CD14-positive monocyte (primary cell): ENCODE measurements around the gene CST4. TPM values are rescaled to one million over a fixed set of nuclear protein-coding genes. Genes with fewer than 3 reads are reported as not detected.
"Not testable (repeated sequence)": the region's sequence is repeated elsewhere in the genome, so short reads cannot be mapped to it uniquely, and the experiment has no call there.

Experiments used
- DNase-seq, 3 donors: peaks; one replicate each; pipeline ENCODE4 v3.0.0-alpha.2; 2011 to 2022
- H2AFZ ChIP-seq: 2 replicates; pipeline ENCODE4 v1.6.0; 2012; ENCODE audit warnings: mild to moderate bottlenecking, low read depth, low read length, inconsistent platforms; ENCODE audit not compliant: insufficient read depth, poor library complexity, severe bottlenecking
- H3K27ac ChIP-seq, 2 donors: 1 replicate in 1 of 2; 2 replicates in 1 of 2; pipeline ENCODE4 v1.5.1; 2012 to 2013; ENCODE audit warnings: low read length in 2 of 2, control low read depth in 1 of 2, inconsistent platforms in 1 of 2, low read depth in 1 of 2, mild to moderate bottlenecking in 1 of 2
- H3K27me3 ChIP-seq, 2 donors: one replicate each; pipeline versions ENCODE4 v1.6.0 to v1.6.1; 2011 to 2013; ENCODE audit warnings: low read length in 2 of 2; ENCODE audit not compliant: control insufficient read depth in 2 of 2, insufficient read depth in 2 of 2
- H3K36me3 ChIP-seq, 2 donors: replicated peaks in 1 of 2; 1 replicate in 1 of 2; 2 replicates in 1 of 2; pipeline versions ENCODE4 v1.5.1 to v1.6.1; 2012 to 2013; ENCODE audit warnings: low read length in 2 of 2, control low read depth in 1 of 2, inconsistent platforms in 1 of 2, mild to moderate bottlenecking in 1 of 2; ENCODE audit not compliant: insufficient read depth in 2 of 2, control insufficient read depth in 1 of 2
- H3K4me1 ChIP-seq, 2 donors: 1 replicate in 1 of 2; 2 replicates in 1 of 2; pipeline versions ENCODE4 v1.5.1 to v1.6.1; 2012 to 2013; ENCODE audit warnings: low read length in 2 of 2, control low read depth in 1 of 2, inconsistent platforms in 1 of 2, mild to moderate bottlenecking in 1 of 2, moderate library complexity in 1 of 2; ENCODE audit not compliant: insufficient read depth in 2 of 2, control insufficient read depth in 1 of 2
- H3K4me2 ChIP-seq: replicated peaks from 2 replicates; pipeline ENCODE3; 2012; ENCODE audit warnings: low read length, moderate library complexity, mild to moderate bottlenecking; ENCODE audit not compliant: poor library complexity, severe bottlenecking; ENCODE audit errors: extremely low read depth
- H3K4me3 ChIP-seq, 3 experiments: fragments of 200-600 bp in 1 of 3; sonication (generic) in 1 of 3; replicated peaks in 1 of 3; 1 replicate in 2 of 3; 2 replicates in 1 of 3; pipeline ENCODE4 v1.5.1; 2011 to 2013; ENCODE audit warnings: low read length in 3 of 3, mild to moderate bottlenecking in 3 of 3, control low read depth in 2 of 3, low read depth in 2 of 3, inconsistent platforms in 1 of 3, moderate library complexity in 1 of 3
- H3K79me2 ChIP-seq: 2 replicates; pipeline ENCODE4 v1.6.0; 2012; ENCODE audit warnings: mild to moderate bottlenecking, control low read depth, inconsistent platforms, low read length, moderate library complexity; ENCODE audit not compliant: insufficient read depth
- H3K9ac ChIP-seq: 2 replicates; pipeline ENCODE4 v1.6.0; 2017; ENCODE audit warnings: low read length, mild to moderate bottlenecking; ENCODE audit not compliant: insufficient read depth, poor library complexity, severe bottlenecking
- H3K9me3 ChIP-seq, 2 donors: replicated peaks in 1 of 2; 1 replicate in 1 of 2; 2 replicates in 1 of 2; pipeline versions ENCODE4 v1.5.1 to v1.6.1; 2012 to 2013; ENCODE audit warnings: low read length in 2 of 2, control low read depth in 1 of 2; ENCODE audit not compliant: control insufficient read depth in 1 of 2, insufficient read depth in 1 of 2
- H4K20me1 ChIP-seq: 2 replicates; pipeline ENCODE4 v1.6.0; 2012; ENCODE audit warnings: mild to moderate bottlenecking, low read length, control low read depth, moderate library complexity; ENCODE audit not compliant: insufficient read depth
- H3K27ac Mint-ChIP-seq, 7 donors: one replicate each; pipeline ENCODE4 v1.8.0; 2020; ENCODE audit warnings: mild to moderate bottlenecking in 7 of 7, mixed read lengths in 7 of 7, moderate library complexity in 6 of 7, inconsistent platforms in 2 of 7
- H3K27me3 Mint-ChIP-seq, 3 donors: one replicate each; pipeline ENCODE4 v1.8.0; 2021 to 2022; ENCODE audit warnings: low read depth in 3 of 3, mild to moderate bottlenecking in 3 of 3, mixed read lengths in 3 of 3, moderate library complexity in 3 of 3, inconsistent platforms in 1 of 3
- H3K36me3 Mint-ChIP-seq, 2 donors: one replicate each; pipeline ENCODE4 v1.8.0; 2020; ENCODE audit warnings: mixed read lengths in 2 of 2, inconsistent platforms in 1 of 2, mild to moderate bottlenecking in 1 of 2
- H3K4me1 Mint-ChIP-seq: one replicate; pipeline ENCODE4 v1.8.0; 2020; ENCODE audit warnings: mild to moderate bottlenecking, mixed read lengths
- H3K4me3 Mint-ChIP-seq, 2 donors: one replicate each; pipeline ENCODE4 v1.8.0; 2020; ENCODE audit warnings: mild to moderate bottlenecking in 2 of 2, mixed read lengths in 2 of 2, moderate library complexity in 1 of 2
- H3K9me3 Mint-ChIP-seq, 7 donors: one replicate each; pipeline ENCODE4 v1.8.0; 2020 to 2022; ENCODE audit warnings: mixed read lengths in 7 of 7, mild to moderate bottlenecking in 6 of 7, moderate library complexity in 6 of 7, inconsistent platforms in 2 of 7
- WGBS: methylation state at CpG from one replicate; pipeline ENCODE4 v1.1.5; 2013; ENCODE audit warnings: missing lambda C conversion rate; ENCODE audit not compliant: insufficient coverage; 5-methylcytosine and 5-hydroxymethylcytosine counted together
- intact Hi-C, 2 donors: fragments of 100-400 bp; cut with micrococcal nuclease; formaldehyde crosslinking; loops; one replicate each; pipeline versions ENCODE4 v1.15.0 to v1.15.1; 2023
- polyA plus RNA-seq, 3 donors: library from polyadenylated mRNA; depleted of rRNA in 1 of 3; unstranded in 2 of 3; stranded (reverse) in 1 of 3; fragments of 300-500 nt in 2 of 3; fragments of >200 nt in 1 of 3; fragmentation: Illumina TruSeq in 2 of 3; gene quantifications; 1 replicate in 2 of 3; 2 replicates in 1 of 3; pipeline ENCODE4 v1.2.3, GENCODE V29; 2012 to 2021
- TF ChIP-seq, protein P1 (sequence below): fragments of 200-600 bp; IDR thresholded peaks from one replicate; pipeline ENCODE4 v1.8.0; 2022; ENCODE audit warnings: antibody characterized with exemption, mild to moderate bottlenecking

The CST4 gene
- polyA plus RNA-seq, 3 donors = not detected

DNA sequence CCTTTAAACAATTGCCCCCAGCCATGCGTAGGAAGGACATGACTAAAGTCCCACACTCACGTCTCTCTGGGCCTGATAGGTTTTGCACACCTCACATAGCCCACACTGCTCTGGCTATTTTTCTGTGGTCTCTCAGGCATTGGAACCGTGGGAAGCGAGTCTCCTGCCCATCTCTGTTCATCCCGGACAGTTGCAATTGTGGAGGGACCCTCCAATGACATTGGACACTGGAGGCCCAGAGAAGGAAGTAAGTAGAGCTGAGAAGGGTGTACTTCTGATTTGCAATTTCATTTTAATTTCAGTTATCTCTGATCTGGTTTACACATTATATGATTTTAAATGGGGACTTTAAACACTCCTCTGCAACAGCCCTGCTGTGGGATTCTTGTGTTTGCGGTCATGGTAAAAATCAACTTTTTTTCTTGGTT, 27.8 kb downstream of the CST4 start:
- Mint-ChIP-seq H3K4me3 (no peak overlapping the region), H3K36me3 (no peaks in the 10 kb centered on the region), H3K27me3 (peaks cover 0 to 2% (median 2%) of the 10 kb centered on the region in 3 donors), H3K4me1 (peaks cover 30% of the 10 kb centered on the region), H3K9me3 (no peaks in the 10 kb centered on the region), H3K27ac (peak overlapping the region in 1 of 7 donors; percentile 3)
- H3K27me3 ChIP-seq = no peaks in the 10 kb centered on the region
- TF ChIP-seq, protein P1, sequence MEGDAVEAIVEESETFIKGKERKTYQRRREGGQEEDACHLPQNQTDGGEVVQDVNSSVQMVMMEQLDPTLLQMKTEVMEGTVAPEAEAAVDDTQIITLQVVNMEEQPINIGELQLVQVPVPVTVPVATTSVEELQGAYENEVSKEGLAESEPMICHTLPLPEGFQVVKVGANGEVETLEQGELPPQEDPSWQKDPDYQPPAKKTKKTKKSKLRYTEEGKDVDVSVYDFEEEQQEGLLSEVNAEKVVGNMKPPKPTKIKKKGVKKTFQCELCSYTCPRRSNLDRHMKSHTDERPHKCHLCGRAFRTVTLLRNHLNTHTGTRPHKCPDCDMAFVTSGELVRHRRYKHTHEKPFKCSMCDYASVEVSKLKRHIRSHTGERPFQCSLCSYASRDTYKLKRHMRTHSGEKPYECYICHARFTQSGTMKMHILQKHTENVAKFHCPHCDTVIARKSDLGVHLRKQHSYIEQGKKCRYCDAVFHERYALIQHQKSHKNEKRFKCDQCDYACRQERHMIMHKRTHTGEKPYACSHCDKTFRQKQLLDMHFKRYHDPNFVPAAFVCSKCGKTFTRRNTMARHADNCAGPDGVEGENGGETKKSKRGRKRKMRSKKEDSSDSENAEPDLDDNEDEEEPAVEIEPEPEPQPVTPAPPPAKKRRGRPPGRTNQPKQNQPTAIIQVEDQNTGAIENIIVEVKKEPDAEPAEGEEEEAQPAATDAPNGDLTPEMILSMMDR = no peak
- no peak for DNase-seq
- no peak overlapping the region for H3K4me2 ChIP-seq
- WGBS = 95% methylated on average over 4 of the region's 6 CpGs
- no peak overlapping the region for H3K4me3 ChIP-seq
- no peaks in the 10 kb centered on the region for H3K36me3 ChIP-seq
- H2AFZ ChIP-seq = no peak overlapping the region
- no peaks in the 10 kb centered on the region for H3K79me2 ChIP-seq
- intact Hi-C loops = no loop called here
- no peak overlapping the region for H3K27ac ChIP-seq
- H3K9ac ChIP-seq = no peak overlapping the region
- no peaks in the 10 kb centered on the region for H4K20me1 ChIP-seq
- H3K9me3 ChIP-seq = no peaks in the 10 kb centered on the region
- H3K4me1 ChIP-seq = peaks cover 21 to 27% of the 10 kb centered on the region in 2 donors

DNA sequence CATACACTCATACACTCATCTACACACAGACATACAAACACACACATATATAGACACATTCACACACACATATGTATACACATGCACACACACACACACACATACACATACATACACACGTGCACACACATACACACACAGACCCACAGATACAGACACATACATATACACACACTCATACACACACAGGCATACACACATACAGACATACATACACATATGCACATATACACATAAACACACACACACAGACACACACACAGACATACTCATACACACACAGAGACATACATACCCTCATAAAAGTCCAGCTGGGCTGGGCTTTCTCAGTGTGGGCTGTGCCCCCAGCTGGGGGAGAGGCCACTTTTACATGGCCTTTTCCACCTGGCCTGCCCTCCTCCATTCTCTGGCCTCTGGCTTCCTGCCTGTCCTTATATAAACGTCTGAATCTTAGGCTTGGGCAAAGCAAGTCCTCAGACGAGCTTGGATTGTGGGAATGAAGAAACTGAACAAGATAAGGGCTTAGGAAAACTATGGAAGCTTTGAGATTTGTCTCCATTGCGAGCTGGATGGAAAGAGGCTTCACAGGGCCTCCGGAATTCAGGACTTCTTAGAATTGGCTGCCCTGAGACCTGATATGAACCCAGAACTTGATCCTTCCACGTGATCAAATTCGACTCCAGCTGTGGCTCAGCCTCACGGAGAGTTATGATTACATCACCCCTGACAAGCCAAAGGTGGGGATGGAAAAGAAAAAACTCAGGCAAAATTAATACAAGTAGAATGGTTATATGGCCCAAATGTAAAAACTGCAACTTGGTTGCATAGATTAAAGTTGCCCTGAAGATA, 28.6 kb downstream of the CST4 start:
- Mint-ChIP-seq H3K36me3 (no peaks in the 10 kb centered on the region), H3K4me1 (peaks cover 38% of the 10 kb centered on the region), H3K27me3 (peaks cover 0 to 2% (median 2%) of the 10 kb centered on the region in 3 donors), H3K27ac (no peak overlapping the region), H3K4me3 (no peak overlapping the region), H3K9me3 (no peaks in the 10 kb centered on the region)
- 92% methylated on average over 4 of the region's 8 CpGs for WGBS
- H3K4me3 ChIP-seq = no peak overlapping the region
- TF ChIP-seq, protein P1 = no peak
- H4K20me1 ChIP-seq = no peaks in the 10 kb centered on the region
- no peaks in the 10 kb centered on the region for H3K36me3 ChIP-seq
- H3K4me1 ChIP-seq = peaks cover 29 to 35% of the 10 kb centered on the region in 2 donors
- H3K9ac ChIP-seq = no peak overlapping the region
- no peak for DNase-seq
- no peaks in the 10 kb centered on the region for H3K79me2 ChIP-seq
- no peak overlapping the region for H2AFZ ChIP-seq
- H3K4me2 ChIP-seq = no peak overlapping the region
- no peaks in the 10 kb centered on the region for H3K9me3 ChIP-seq
- H3K27me3 ChIP-seq = no peaks in the 10 kb centered on the region
- no peak overlapping the region for H3K27ac ChIP-seq
- intact Hi-C loops = no loop called here

DNA sequence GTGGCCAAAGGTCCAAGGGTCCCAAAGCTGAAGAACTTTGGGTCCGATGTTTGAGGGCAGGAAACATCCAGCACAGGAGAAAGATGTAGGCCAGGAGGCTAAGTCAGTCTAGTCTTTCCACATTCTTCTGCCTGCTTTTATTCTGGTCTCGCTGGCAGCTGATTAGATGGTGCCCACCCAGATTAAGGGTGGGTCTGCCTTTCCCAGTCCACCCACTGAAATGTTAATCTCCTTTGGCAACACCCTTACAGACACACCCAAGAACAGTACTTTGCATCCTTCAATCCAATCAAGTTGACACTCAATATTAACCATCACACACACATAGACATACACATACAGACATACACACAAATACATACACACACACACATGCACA, 29.2 kb downstream of the CST4 start:
- H3K4me1 Mint-ChIP-seq = peaks cover 44% of the 10 kb centered on the region
- H3K27ac ChIP-seq, H3K36me3 ChIP-seq, H3K27me3 Mint-ChIP-seq, intact Hi-C loops, H3K4me2 ChIP-seq, H3K79me2 ChIP-seq, H3K9ac ChIP-seq, H4K20me1 ChIP-seq, H3K4me3 Mint-ChIP-seq, DNase-seq, H2AFZ ChIP-seq, H3K9me3 Mint-ChIP-seq, H3K36me3 Mint-ChIP-seq, H3K9me3 ChIP-seq, H3K27me3 ChIP-seq, H3K4me3 ChIP-seq: not testable (repeated sequence)
- WGBS = 100% methylated on average over 2 of the region's 2 CpGs
- H3K27ac Mint-ChIP-seq = peak overlapping the region in 1 of 7 donors; percentile 16
- H3K4me1 ChIP-seq = peaks cover 35 to 41% of the 10 kb centered on the region in 2 donors
